SK-N-SH (cell line): ENCODE measurements around the gene MAPKAP1. TPM values are rescaled to one million over a fixed set of nuclear protein-coding genes. Genes with fewer than 3 reads are reported as not detected.
A peak's percentile ranks its signal among the peaks of the same experiment; 100 is the strongest.

Experiments used
- CTCF ChIA-PET: fragments of 300-600, 350-600 bp; formaldehyde crosslinking; extraction: SDS; loops from one replicate; lab custom pipeline; 2021; lab: Yijun Ruan, JAX
- POLR2A ChIA-PET: fragments of 350-600 bp; sonication (Branson Sonifier 250); formaldehyde crosslinking; extraction: SDS; loops from one replicate; lab custom pipeline; 2020; ENCODE audit warnings: antibody characterized with exemption, inconsistent platforms; lab: Yijun Ruan, JAX
- DNase-seq: peaks from one replicate; pipeline ENCODE4 v3.0.0; 2012
- H2AFZ ChIP-seq: fragments of 200-600 bp; sonication (generic); 2 replicates; pipeline ENCODE4 v1.8.1; 2016; ENCODE audit warnings: antibody characterized with exemption, mild to moderate bottlenecking, low read depth
- H3F3A ChIP-seq: fragments of 200-600 bp; sonication (generic); replicated peaks from 2 replicates; pipeline ENCODE3; 2016; ENCODE audit warnings: antibody characterized with exemption, mild to moderate bottlenecking; ENCODE audit not compliant: insufficient read depth
- H3K27ac ChIP-seq, 2 experiments: fragments of 200-500 bp in 1 of 2; fragments of 200-600 bp in 1 of 2; sonication (Bioruptor generic) in 1 of 2; sonication (generic), shearing (Covaris generic) in 1 of 2; 2 replicates each; pipeline versions ENCODE4 v1.5.1 to v1.6.1; 2014 to 2016; ENCODE audit warnings: low read depth in 2 of 2, inconsistent platforms in 1 of 2, low read length in 1 of 2, mild to moderate bottlenecking in 1 of 2, mixed read lengths in 1 of 2
- H3K27me3 ChIP-seq: fragments of 200-600 bp; sonication (generic), shearing (Covaris generic); 2 replicates; pipeline ENCODE4 v1.6.1; 2016; ENCODE audit warnings: mixed run types; ENCODE audit not compliant: insufficient read depth
- H3K36me3 ChIP-seq, 2 experiments: fragments of 200-500 bp in 1 of 2; fragments of 200-600 bp in 1 of 2; sonication (Bioruptor generic) in 1 of 2; sonication (generic) in 1 of 2; replicated peaks in 1 of 2; 2 replicates each; pipeline versions ENCODE3 to v1.5.1; 2014 to 2016; ENCODE audit warnings: low read length in 1 of 2, mild to moderate bottlenecking in 1 of 2; ENCODE audit not compliant: insufficient read depth in 2 of 2, control insufficient read depth in 1 of 2
- H3K4me1 ChIP-seq, 2 experiments: fragments of 200-500 bp in 1 of 2; fragments of 200-600 bp in 1 of 2; sonication (Bioruptor generic) in 1 of 2; sonication (generic), shearing (Covaris generic) in 1 of 2; 2 replicates each; pipeline versions ENCODE4 v1.5.1 to v1.6.1; 2014 to 2016; ENCODE audit warnings: low read depth in 1 of 2, low read length in 1 of 2, mixed run types in 1 of 2; ENCODE audit not compliant: insufficient read depth in 2 of 2, control insufficient read depth in 1 of 2
- H3K4me2 ChIP-seq: fragments of 200-600 bp; sonication (generic), shearing (Covaris generic); 2 replicates; pipeline ENCODE4 v1.6.1; 2017; ENCODE audit warnings: mixed run types
- H3K4me3 ChIP-seq, 2 experiments: fragments of 200-500 bp in 1 of 2; fragments of 200-600 bp in 1 of 2; sonication (Bioruptor generic) in 1 of 2; sonication (generic), shearing (Covaris generic) in 1 of 2; 2 replicates each; pipeline versions ENCODE4 v1.5.1 to v1.8.1; 2014 to 2016; ENCODE audit warnings: low read depth in 2 of 2, inconsistent platforms in 1 of 2, low read length in 1 of 2, mild to moderate bottlenecking in 1 of 2, mixed read lengths in 1 of 2, moderate library complexity in 1 of 2
- H3K79me2 ChIP-seq: fragments of 200-600 bp; sonication (generic); 2 replicates; pipeline ENCODE4 v1.8.1; 2017; ENCODE audit warnings: mild to moderate bottlenecking; ENCODE audit not compliant: insufficient read depth
- H3K9ac ChIP-seq: fragments of 200-600 bp; sonication (generic); 2 replicates; pipeline ENCODE4 v1.6.1; 2017; ENCODE audit warnings: mixed run types
- H3K9me2 ChIP-seq: fragments of 200-600 bp; sonication (generic); 2 replicates; pipeline ENCODE4 v1.6.1; 2017; ENCODE audit warnings: mixed run types
- H3K9me3 ChIP-seq: fragments of 200-600 bp; sonication (generic); 2 replicates; pipeline ENCODE4 v1.6.1; 2017; ENCODE audit warnings: mixed run types, mild to moderate bottlenecking, moderate library complexity
- H4K20me1 ChIP-seq: fragments of 200-600 bp; sonication (generic); 2 replicates; pipeline ENCODE4 v1.6.1; 2017; ENCODE audit warnings: mild to moderate bottlenecking, mixed run types; ENCODE audit not compliant: insufficient read depth
- ELF1 ChIP-seq: IDR thresholded peaks from 2 replicates; pipeline ENCODE4 v1.4.0; 2012
- EP300 ChIP-seq, 2 experiments: IDR thresholded peaks; 2 replicates each; pipeline versions ENCODE4 v1.4.0 to v1.6.1; 2012; ENCODE audit warnings: borderline replicate concordance in 1 of 2, low read depth in 1 of 2, low read length in 1 of 2
- FOSL2 ChIP-seq: IDR thresholded peaks from 2 replicates; pipeline ENCODE4 v1.4.0; 2012; ENCODE audit warnings: low read depth, mild to moderate bottlenecking, moderate library complexity, borderline replicate concordance
- GATA2 ChIP-seq: sonication (generic); formaldehyde crosslinking; IDR thresholded peaks from 2 replicates; pipeline ENCODE4 v1.5.0; 2020; ENCODE audit warnings: mild to moderate bottlenecking, missing genetic modification reagents
- IRF3 ChIP-seq: fragments of 150-350 bp; IDR thresholded peaks from 2 replicates; pipeline ENCODE4 v1.6.1; 2016; ENCODE audit warnings: mild to moderate bottlenecking, low read depth, low read length
- MAX ChIP-seq: IDR thresholded peaks from 2 replicates; pipeline ENCODE4 v1.4.0; 2012; ENCODE audit warnings: low read depth
- NRF1 ChIP-seq: IDR thresholded peaks from 2 replicates; pipeline ENCODE4 v1.6.1; 2012; ENCODE audit warnings: low read depth, mild to moderate bottlenecking, low read length
- PBX3 ChIP-seq: IDR thresholded peaks from 2 replicates; pipeline ENCODE4; 2012
- POLR2AphosphoS5 ChIP-seq: IDR thresholded peaks from 2 replicates; pipeline ENCODE4 v1.6.1; 2012; ENCODE audit warnings: low read depth, low read length
- RAD21 ChIP-seq: IDR thresholded peaks from 2 replicates; pipeline ENCODE4 v1.6.1; 2012; ENCODE audit warnings: mild to moderate bottlenecking, low read length
- RCOR1 ChIP-seq: fragments of 150-350 bp; IDR thresholded peaks from 2 replicates; pipeline ENCODE4 v1.6.1; 2017; ENCODE audit warnings: antibody characterized with exemption, low read length
- REST ChIP-seq: IDR thresholded peaks from 2 replicates; pipeline ENCODE4 v1.6.1; 2012; ENCODE audit warnings: mild to moderate bottlenecking, low read depth, low read length, moderate library complexity
- SMC3 ChIP-seq: IDR thresholded peaks from 2 replicates; pipeline ENCODE4 v1.6.1; 2012; ENCODE audit warnings: low read depth, low read length, improper control_type of control experiment
- TCF12 ChIP-seq: IDR thresholded peaks from 2 replicates; pipeline ENCODE4 v1.4.0; 2012
- USF1 ChIP-seq: IDR thresholded peaks from 2 replicates; pipeline ENCODE4 v1.4.0; 2012; ENCODE audit warnings: low read depth, borderline replicate concordance
- WGBS: methylation state at CpG from one replicate; pipeline ENCODE4 v1.1.6; 2017; ENCODE audit warnings: low lambda C conversion rate; 5-methylcytosine and 5-hydroxymethylcytosine counted together
- polyA plus RNA-seq, 3 experiments: library from polyadenylated mRNA; depleted of rRNA; stranded (reverse); fragments of >200 nt; gene quantifications; 2 replicates each; pipeline ENCODE4 v1.2.3, GENCODE V29; 2012

Gene MAPKAP1
- polyA plus RNA-seq, 1 of the 3 experiments (the other 2 are of a cell fraction) = 117 TPM

GRCh38 chr9:125594223-125594610 lies 112.8 kb downstream of the MAPKAP1 start (continued):
- no peak for TF ChIP-seq USF1
- no peak for TF ChIP-seq ELF1
- no peak for TF ChIP-seq PBX3
- no peak for TF ChIP-seq SMC3
- TF ChIP-seq EP300 (IDR thresholded peaks at IDR 0.05; ENCODE audit: borderline replicate concordance in 1 of 2, low read depth in 1 of 2, low read length in 1 of 2) = no peak
- no peak for TF ChIP-seq NRF1
- TF ChIP-seq RCOR1 = no peak
- TF ChIP-seq RAD21 = no peak
- TF ChIP-seq POLR2AphosphoS5 = no peak
- TF ChIP-seq IRF3 = no peak
- TF ChIP-seq REST = no peak
- TF ChIP-seq MAX = no peak
- no peak for TF ChIP-seq FOSL2

- H3K9me2 ChIP-seq = no peaks in the 10 kb centered on the region
- no peak overlapping the region for H3K4me3 ChIP-seq
- no peaks in the 10 kb centered on the region for H3K9me3 ChIP-seq
- 98% methylated on average over 6 of the region's 6 CpGs for WGBS
- no peak overlapping the region for H3K9ac ChIP-seq
- H3K27me3 ChIP-seq = no peaks in the 10 kb centered on the region
- TF ChIP-seq FOSL2 (no peak), MAX (no peak), PBX3 (no peak), EP300 (IDR thresholded peaks at IDR 0.05; ENCODE audit: borderline replicate concordance in 1 of 2, low read depth in 1 of 2, low read length in 1 of 2) (0 out of 4 replicates have a peak, but pooled peaks of 1 of the 2 experiments have one; percentile 6), ELF1 (no peak), TCF12 (no peak), GATA2 (no peak)
- peaks cover 0 to 5% of the 10 kb centered on the region in 2 experiments; a peak in 2 of 4 replicates for H3K4me1 ChIP-seq
- H3K36me3 ChIP-seq = no peaks in the 10 kb centered on the region
- DNase-seq = no peak
- no peak overlapping the region for H2AFZ ChIP-seq
- H3K27ac ChIP-seq = no peak overlapping the region
- peaks cover 67% of the 10 kb centered on the region for H3K79me2 ChIP-seq
- no peak overlapping the region for H3K4me2 ChIP-seq
- ChIA-PET POLR2A (no interaction called here), CTCF (interaction anchor here (0.6 to 0.7 kb wide), 2 partner anchors 25 kb away, joined by 3 to 4 read pairs; no protein-coding TSS in a partner anchor)
- H4K20me1 ChIP-seq = peaks cover 17% of the 10 kb centered on the region; the same call in 1 of the 2 replicates
- no peaks in the 10 kb centered on the region for H3F3A ChIP-seq
These were observed 113.3 kb downstream of the MAPKAP1 start for GRCh38 chr9:125593581-125594222.
